Keratinocyte (primary cell): ENCODE measurements around the gene PNPLA7. TPM values are rescaled to one million over a fixed set of nuclear protein-coding genes. Genes with fewer than 3 reads are reported as not detected.

ENCODE experiments used
- DNase-seq: peaks from one replicate; pipeline ENCODE4 v3.0.0-alpha.2; 2011; ENCODE audit warnings: low read depth, missing footprints, low spot score
- FAIRE-seq: peaks from 2 replicates; lab custom pipeline; 2011; peaks lifted over from hg19 to GRCh38; lab: Jason Lieb, UNC
- H2AFZ ChIP-seq: 2 replicates; pipeline ENCODE4 v1.6.0; 2012; ENCODE audit warnings: low read length, control low read depth, inconsistent platforms; ENCODE audit not compliant: control insufficient read depth
- H3K27ac ChIP-seq: 2 replicates; pipeline ENCODE4 v1.5.1; 2011; ENCODE audit warnings: low read length; ENCODE audit not compliant: control insufficient read depth, insufficient read depth
- H3K27me3 ChIP-seq: 3 replicates; pipeline ENCODE4 v1.6.0; 2011; ENCODE audit warnings: low read length; ENCODE audit not compliant: control insufficient read depth, insufficient read depth; ENCODE audit errors: extremely low read depth
- H3K36me3 ChIP-seq, 2 experiments: 2 replicates in 1 of 2; 3 replicates in 1 of 2; pipeline ENCODE4 v1.5.1; 2011; ENCODE audit warnings: low read length in 2 of 2, mild to moderate bottlenecking in 1 of 2; ENCODE audit not compliant: control insufficient read depth in 2 of 2, insufficient read depth in 2 of 2; ENCODE audit errors: extremely low read depth in 1 of 2
- H3K4me1 ChIP-seq: 3 replicates; pipeline ENCODE4 v1.5.1; 2011; ENCODE audit warnings: low read length; ENCODE audit not compliant: control insufficient read depth, insufficient read depth; ENCODE audit errors: extremely low read depth
- H3K4me2 ChIP-seq: 3 replicates; pipeline ENCODE4 v1.6.0; 2011; ENCODE audit warnings: low read depth, low read length; ENCODE audit not compliant: control insufficient read depth, insufficient read depth; ENCODE audit errors: extremely low read depth
- H3K4me3 ChIP-seq, 3 experiments: fragments of 200-600 bp in 1 of 3; sonication (generic) in 1 of 3; 2 replicates in 2 of 3; 3 replicates in 1 of 3; pipeline ENCODE4 v1.5.1; 2011 to 2016; ENCODE audit warnings: low read length in 3 of 3, mild to moderate bottlenecking in 3 of 3, control low read depth in 2 of 3, inconsistent platforms in 1 of 3, low read depth in 1 of 3, mixed read lengths in 1 of 3, mixed run types in 1 of 3, moderate library complexity in 1 of 3; ENCODE audit not compliant: control insufficient read depth in 2 of 3, insufficient read depth in 2 of 3; ENCODE audit errors: extremely low read depth in 1 of 3
- H3K79me2 ChIP-seq: 2 replicates; pipeline ENCODE4 v1.6.0; 2012; ENCODE audit warnings: low read length; ENCODE audit not compliant: control insufficient read depth, insufficient read depth
- H3K9ac ChIP-seq: 3 replicates; pipeline ENCODE4 v1.6.0; 2011; ENCODE audit warnings: low read length; ENCODE audit not compliant: control insufficient read depth, insufficient read depth; ENCODE audit errors: extremely low read depth
- H3K9me1 ChIP-seq: 3 replicates; pipeline ENCODE4 v1.6.0; 2011; ENCODE audit warnings: low read length; ENCODE audit not compliant: control insufficient read depth, insufficient read depth; ENCODE audit errors: extremely low read depth
- H3K9me3 ChIP-seq: 2 replicates; pipeline ENCODE4 v1.5.1; 2012; ENCODE audit warnings: low read depth, low read length; ENCODE audit not compliant: control insufficient read depth
- H4K20me1 ChIP-seq: 3 replicates; pipeline ENCODE4 v1.6.0; 2011; ENCODE audit warnings: low read length; ENCODE audit not compliant: control insufficient read depth, insufficient read depth; ENCODE audit errors: extremely low read depth
- CTCF ChIP-seq, 3 experiments: IDR thresholded peaks in 1 of 3; conservative IDR thresholded peaks in 1 of 3; optimal IDR thresholded peaks in 1 of 3; 2 replicates in 2 of 3; 3 replicates in 1 of 3; pipeline versions ENCODE3 to v1.5.1; 2011; ENCODE audit warnings: low read length in 3 of 3, mild to moderate bottlenecking in 3 of 3, moderate library complexity in 2 of 3, control low read depth in 1 of 3, inconsistent platforms in 1 of 3; ENCODE audit not compliant: insufficient read depth in 2 of 3; ENCODE audit errors: extremely low read depth in 1 of 3
- EZH2 ChIP-seq: IDR thresholded peaks from one replicate; pipeline ENCODE4 v1.6.1; 2012; ENCODE audit warnings: inconsistent platforms, mild to moderate bottlenecking, low read length, moderate library complexity
- dilution Hi-C: fragments of 300-500 bp; cut with MboI; formaldehyde crosslinking; loops from one replicate; pipeline ENCODE4 v1.7.0; 2020; ENCODE audit warnings: low sequenced_read_pairs; ENCODE audit not compliant: extremely low pct_ligation_motif_present
- polyA plus RNA-seq, 5 experiments: library from polyadenylated mRNA; depleted of rRNA in 3 of 5; stranded (reverse) in 3 of 5; stranded (forward) in 1 of 5; unstranded in 1 of 5; fragments of >200 nt; gene quantifications; 1 replicate in 1 of 5; 2 replicates in 3 of 5; 3 replicates in 1 of 5; pipeline versions ENCODE4 v1.2.1 to v1.2.3, GENCODE V29; 2011 to 2012; ENCODE audit warnings: missing spikeins in 2 of 5, low read depth in 1 of 5, low replicate concordance in 1 of 5

Gene PNPLA7
- polyA plus RNA-seq, 1 donor (not counting 4 experiments of a cell fraction or from before 2014, with no cell fraction given): 0.34 TPM

GRCh38 chr9:137439158-137439714 lies 111.0 kb downstream of the PNPLA7 start:
- TF ChIP-seq EZH2 (no peak), CTCF (optimal IDR thresholded peaks at IDR 0.05 in 1 of 3, IDR thresholded peaks at IDR 0.05 in 1 of 3, conservative IDR thresholded peaks at IDR 0.05 in 1 of 3; ENCODE audit: extremely low read depth in 1 of 3, insufficient read depth in 2 of 3, low read length in 3 of 3) (no peak)
- Histone ChIP-seq H3K9ac (no peak overlapping the region), H3K79me2 (no peaks in the 10 kb centered on the region), H3K9me1 (no peaks in the 10 kb centered on the region), H3K27me3 (peaks cover 20% of the 10 kb centered on the region), H3K27ac (no peak overlapping the region), H4K20me1 (no peaks in the 10 kb centered on the region), H3K36me3 (no peaks in the 10 kb centered on the region), H3K4me1 (no peaks in the 10 kb centered on the region), H3K4me3 (no peak overlapping the region), H3K9me3 (no peaks in the 10 kb centered on the region), H3K4me2 (no peak overlapping the region), H2AFZ (no peak overlapping the region)
- dilution Hi-C loops: no loop called here
- FAIRE-seq (no peak), DNase-seq (no peak)

GRCh38 chr9:137438591-137439157 lies 111.5 kb downstream of the PNPLA7 start:
- Histone ChIP-seq H3K4me1 (no peaks in the 10 kb centered on the region), H3K79me2 (no peaks in the 10 kb centered on the region), H2AFZ (no peak overlapping the region), H3K4me3 (no peak overlapping the region), H3K9me3 (no peaks in the 10 kb centered on the region), H3K36me3 (no peaks in the 10 kb centered on the region), H3K9ac (no peak overlapping the region), H3K4me2 (no peak overlapping the region), H4K20me1 (no peaks in the 10 kb centered on the region), H3K9me1 (no peaks in the 10 kb centered on the region), H3K27ac (no peak overlapping the region), H3K27me3 (peaks cover 20% of the 10 kb centered on the region)
- no peak for FAIRE-seq
- DNase-seq: no peak
- dilution Hi-C loops: no loop called here
- no peak for TF ChIP-seq EZH2
- no peak for TF ChIP-seq CTCF (optimal IDR thresholded peaks at IDR 0.05 in 1 of 3, IDR thresholded peaks at IDR 0.05 in 1 of 3, conservative IDR thresholded peaks at IDR 0.05 in 1 of 3; ENCODE audit: extremely low read depth in 1 of 3, insufficient read depth in 2 of 3, low read length in 3 of 3)
